ENCODE measurements around the gene TRAPPC11.

Gene TRAPPC11

GRCh38 chr4:183638436-183638835, 20.7 kb upstream of the TRAPPC11 start:
- DNase-seq: no peak

GRCh38 chr4:183639291-183639690, 19.8 kb upstream of the TRAPPC11 start:
- no peak for DNase-seq

GRCh38 chr4:183645326-183645725, 13.8 kb upstream of the TRAPPC11 start:
- DNase-seq: no peak

GRCh38 chr4:183657564-183657963, 1.5 kb upstream of the TRAPPC11 start:
- peak in 1 of 2 donors; percentile 0 for DNase-seq

GRCh38 chr4:183658362-183659028, 598 bp upstream of the TRAPPC11 start:
- peak in 1 of 2 donors; percentile 1 for DNase-seq

GRCh38 chr4:183659872-183660242, 764 bp downstream of the TRAPPC11 start:
- peak in 1 of 2 donors; percentile 1 for DNase-seq

- DNase-seq: no peak
Observed at GRCh38 chr4:183666088-183666487, 7.0 kb downstream of the TRAPPC11 start.

- DNase-seq: no peak
Observed at GRCh38 chr4:183670251-183670650, 11.2 kb downstream of the TRAPPC11 start.

GRCh38 chr4:183670960-183671555, 12.0 kb downstream of the TRAPPC11 start:
- no peak for DNase-seq

- no peak for DNase-seq
Observed at GRCh38 chr4:183674153-183674552, 15.1 kb downstream of the TRAPPC11 start.

GRCh38 chr4:183675625-183676024, 16.5 kb downstream of the TRAPPC11 start:
- DNase-seq: no peak

GRCh38 chr4:183681119-183681518, 22.0 kb downstream of the TRAPPC11 start:
- DNase-seq: no peak

- no peak for DNase-seq
Observed at GRCh38 chr4:183686461-183686860, 27.4 kb downstream of the TRAPPC11 start.

- DNase-seq: no peak
Observed at GRCh38 chr4:183688216-183688615, 29.1 kb downstream of the TRAPPC11 start.

GRCh38 chr4:183691006-183691405, 31.9 kb downstream of the TRAPPC11 start:
- no peak for DNase-seq

- no peak for DNase-seq
Observed at GRCh38 chr4:183691897-183692296, 32.8 kb downstream of the TRAPPC11 start.

GRCh38 chr4:183698909-183699308, 39.8 kb downstream of the TRAPPC11 start:
- DNase-seq: no peak

- no peak for DNase-seq
Observed at GRCh38 chr4:183700407-183700806, 41.3 kb downstream of the TRAPPC11 start.

- DNase-seq: no peak
Observed at GRCh38 chr4:183702492-183702891, 43.4 kb downstream of the TRAPPC11 start.

- DNase-seq: no peak
Observed at GRCh38 chr4:183714626-183715025, 55.5 kb downstream of the TRAPPC11 start.

GRCh38 chr4:183716302-183716701, 57.2 kb downstream of the TRAPPC11 start:
- DNase-seq: no peak

GRCh38 chr4:183718876-183719275, 59.8 kb downstream of the TRAPPC11 start:
- DNase-seq: no peak

GRCh38 chr4:183721207-183722081, 62.4 kb downstream of the TRAPPC11 start:
- peak; percentile 45 to 55 for DNase-seq
